ENCODE measurements around the gene ACP7.

DNA sequence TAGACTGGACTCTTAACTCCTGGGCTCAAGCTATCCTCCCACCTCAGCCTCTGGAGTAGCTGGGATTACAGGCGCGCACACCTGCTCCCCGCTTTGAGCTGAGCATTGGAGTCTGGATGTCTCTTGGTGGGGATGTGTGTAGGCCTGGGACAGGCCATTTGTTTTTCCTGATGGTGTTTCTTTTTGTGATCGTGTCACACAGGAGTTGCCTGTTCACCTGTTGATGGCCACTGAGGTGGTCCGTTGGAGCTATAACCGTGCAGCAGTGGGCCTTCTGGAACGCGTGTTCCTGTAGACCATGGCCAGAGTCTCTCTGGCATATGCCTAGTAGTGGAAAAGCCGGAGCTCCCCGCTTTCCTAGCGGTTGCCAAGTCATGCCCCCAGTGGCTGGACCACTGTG lies 44.9 kb downstream of the ACP7 start:
- TF ChIP-seq, protein P1, sequence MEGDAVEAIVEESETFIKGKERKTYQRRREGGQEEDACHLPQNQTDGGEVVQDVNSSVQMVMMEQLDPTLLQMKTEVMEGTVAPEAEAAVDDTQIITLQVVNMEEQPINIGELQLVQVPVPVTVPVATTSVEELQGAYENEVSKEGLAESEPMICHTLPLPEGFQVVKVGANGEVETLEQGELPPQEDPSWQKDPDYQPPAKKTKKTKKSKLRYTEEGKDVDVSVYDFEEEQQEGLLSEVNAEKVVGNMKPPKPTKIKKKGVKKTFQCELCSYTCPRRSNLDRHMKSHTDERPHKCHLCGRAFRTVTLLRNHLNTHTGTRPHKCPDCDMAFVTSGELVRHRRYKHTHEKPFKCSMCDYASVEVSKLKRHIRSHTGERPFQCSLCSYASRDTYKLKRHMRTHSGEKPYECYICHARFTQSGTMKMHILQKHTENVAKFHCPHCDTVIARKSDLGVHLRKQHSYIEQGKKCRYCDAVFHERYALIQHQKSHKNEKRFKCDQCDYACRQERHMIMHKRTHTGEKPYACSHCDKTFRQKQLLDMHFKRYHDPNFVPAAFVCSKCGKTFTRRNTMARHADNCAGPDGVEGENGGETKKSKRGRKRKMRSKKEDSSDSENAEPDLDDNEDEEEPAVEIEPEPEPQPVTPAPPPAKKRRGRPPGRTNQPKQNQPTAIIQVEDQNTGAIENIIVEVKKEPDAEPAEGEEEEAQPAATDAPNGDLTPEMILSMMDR (IDR thresholded peaks at IDR 0.05), result no peak
- no peak for TF ChIP-seq POLR2AphosphoS5 (IDR thresholded peaks at IDR 0.05)
- TF ChIP-seq POLR2A (IDR thresholded peaks at IDR 0.05), result no peak

Data from prostate gland (tissue), 2 donors.